ENCODE data around the gene RIBC2. TPM values are rescaled to one million over a fixed set of nuclear protein-coding genes. Genes with fewer than 3 reads are reported as not detected.
"Not testable (repeated sequence)": the region's sequence is repeated elsewhere in the genome, so short reads cannot be mapped to it uniquely, and the experiment has no call there.

RIBC2 gene
- total RNA-seq, 1 experiment from 2014 or later: 0.86 TPM

DNA sequence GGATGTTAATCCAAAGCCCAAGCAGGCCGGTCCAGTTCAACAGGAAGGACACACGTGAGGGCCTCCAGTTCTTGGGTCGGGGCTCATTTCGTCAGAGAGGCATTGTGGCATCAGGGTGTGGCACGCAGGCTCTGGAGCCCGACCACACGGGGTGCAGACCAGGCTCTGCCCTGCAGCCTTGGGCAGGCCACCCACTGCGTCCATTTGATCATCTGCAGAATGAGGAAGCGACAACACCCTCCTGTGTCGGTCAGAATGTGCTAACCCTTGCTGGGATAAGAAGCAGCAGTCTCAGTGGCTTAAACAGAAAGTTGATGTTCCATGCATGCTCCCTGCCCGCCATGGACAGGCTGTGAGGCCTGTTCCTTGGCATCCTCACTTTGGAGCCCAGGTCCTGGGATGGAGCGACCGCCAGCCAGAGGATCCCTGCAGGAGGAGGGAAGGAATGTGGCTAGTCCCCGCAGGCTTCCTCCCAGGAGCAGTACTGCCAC, 10.8 kb downstream of the RIBC2 start:
- DNase-seq (ENCODE audit: low read depth): no peak

DNA sequence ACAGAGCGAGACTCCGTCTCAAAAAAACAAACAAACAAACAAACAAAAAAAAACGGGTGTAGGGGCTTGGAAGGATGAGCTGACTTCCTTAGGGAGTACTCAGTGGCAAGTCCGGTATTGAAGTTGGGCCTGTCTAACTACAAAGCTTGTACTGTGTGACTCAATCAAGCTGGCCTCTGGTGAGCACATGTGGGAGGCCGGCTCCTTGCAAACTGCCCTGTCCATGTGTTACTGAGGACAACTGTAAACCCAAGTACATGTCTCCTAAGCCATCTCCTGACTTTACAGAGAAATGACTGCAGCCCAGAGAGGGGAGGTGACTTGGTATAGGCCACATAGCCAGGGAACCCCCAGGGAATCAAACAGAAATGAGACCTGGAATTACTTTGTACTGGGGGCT, 11.6 kb downstream of the RIBC2 start:
- peak; percentile 5 for DNase-seq (ENCODE audit: low read depth)

DNA sequence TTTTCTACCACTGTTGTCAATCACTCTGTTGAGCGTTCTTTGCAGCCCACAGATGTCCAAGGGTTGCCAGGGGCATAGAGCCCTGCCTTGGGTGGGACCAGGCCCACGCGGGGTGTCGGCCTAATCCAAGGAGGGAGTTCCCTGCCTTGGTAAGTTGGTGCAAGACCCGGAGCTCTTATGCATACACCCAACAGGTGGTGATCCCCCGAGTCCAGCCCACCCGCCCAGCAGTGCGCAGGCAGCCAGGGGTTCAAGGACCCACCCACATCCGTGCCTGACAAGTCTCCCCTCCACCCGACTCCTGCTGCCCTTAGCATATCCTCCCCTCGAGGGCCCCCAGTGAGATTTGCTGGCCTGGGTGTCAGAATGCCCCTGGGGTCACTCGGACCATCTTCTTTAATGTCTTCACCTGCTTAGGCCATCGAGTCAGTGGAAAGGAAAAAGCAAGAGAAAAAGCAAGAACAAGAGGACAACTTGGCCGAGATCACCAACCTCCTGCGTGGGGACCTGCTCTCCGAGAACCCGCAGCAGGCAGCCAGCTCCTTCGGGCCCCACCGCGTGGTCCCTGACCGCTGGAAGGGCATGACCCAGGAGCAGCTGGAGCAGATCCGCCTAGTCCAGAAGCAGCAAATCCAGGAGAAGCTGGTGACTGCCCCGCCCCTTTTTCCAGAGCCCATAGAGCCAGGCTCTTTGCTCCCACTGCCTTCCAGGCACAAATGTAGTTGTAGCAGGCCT, 12.2 kb downstream of the RIBC2 start:
- no peak for DNase-seq (ENCODE audit: low read depth)

DNA sequence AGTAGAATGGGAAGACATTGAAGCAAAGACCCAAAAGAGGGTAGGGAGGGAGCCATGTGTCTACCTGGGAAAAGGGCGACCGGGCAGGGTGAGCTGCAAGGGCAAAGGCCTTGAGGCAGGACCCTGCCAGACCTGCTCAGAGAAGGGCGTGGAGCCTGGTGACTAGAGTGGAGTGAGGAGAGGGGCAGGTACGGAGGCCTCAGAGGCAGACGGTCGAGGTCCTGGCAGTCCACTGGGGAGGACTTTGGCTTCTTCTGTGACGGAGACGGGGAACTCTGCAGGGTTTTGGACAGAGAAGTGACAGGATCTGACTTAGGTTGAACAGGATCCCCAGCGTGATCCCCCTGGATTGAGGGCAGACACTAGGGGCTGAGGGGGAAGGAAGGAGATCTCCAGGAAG, 12.9 kb downstream of the RIBC2 start:
- no peak for DNase-seq (ENCODE audit: low read depth)

DNA sequence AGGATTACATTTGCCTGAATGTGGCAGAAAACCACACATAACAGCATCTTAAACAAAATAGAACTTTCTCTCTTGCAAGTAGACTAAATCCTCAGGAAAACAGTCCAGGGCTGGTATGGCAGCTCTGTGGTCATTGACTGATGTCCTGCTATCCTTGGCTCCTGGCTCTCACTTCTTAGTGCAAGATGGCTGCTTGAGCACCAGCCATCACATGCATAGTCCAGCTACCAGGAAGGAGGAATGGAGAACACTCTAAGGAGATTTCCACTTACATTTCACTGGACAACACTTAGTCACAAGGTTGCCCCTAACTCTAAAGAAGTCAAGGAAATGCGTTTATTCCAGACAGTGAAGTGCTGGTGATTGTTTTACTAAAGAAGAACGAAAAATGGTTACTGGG, 13.6 kb downstream of the RIBC2 start:
- DNase-seq (ENCODE audit: low read depth): no peak

DNA sequence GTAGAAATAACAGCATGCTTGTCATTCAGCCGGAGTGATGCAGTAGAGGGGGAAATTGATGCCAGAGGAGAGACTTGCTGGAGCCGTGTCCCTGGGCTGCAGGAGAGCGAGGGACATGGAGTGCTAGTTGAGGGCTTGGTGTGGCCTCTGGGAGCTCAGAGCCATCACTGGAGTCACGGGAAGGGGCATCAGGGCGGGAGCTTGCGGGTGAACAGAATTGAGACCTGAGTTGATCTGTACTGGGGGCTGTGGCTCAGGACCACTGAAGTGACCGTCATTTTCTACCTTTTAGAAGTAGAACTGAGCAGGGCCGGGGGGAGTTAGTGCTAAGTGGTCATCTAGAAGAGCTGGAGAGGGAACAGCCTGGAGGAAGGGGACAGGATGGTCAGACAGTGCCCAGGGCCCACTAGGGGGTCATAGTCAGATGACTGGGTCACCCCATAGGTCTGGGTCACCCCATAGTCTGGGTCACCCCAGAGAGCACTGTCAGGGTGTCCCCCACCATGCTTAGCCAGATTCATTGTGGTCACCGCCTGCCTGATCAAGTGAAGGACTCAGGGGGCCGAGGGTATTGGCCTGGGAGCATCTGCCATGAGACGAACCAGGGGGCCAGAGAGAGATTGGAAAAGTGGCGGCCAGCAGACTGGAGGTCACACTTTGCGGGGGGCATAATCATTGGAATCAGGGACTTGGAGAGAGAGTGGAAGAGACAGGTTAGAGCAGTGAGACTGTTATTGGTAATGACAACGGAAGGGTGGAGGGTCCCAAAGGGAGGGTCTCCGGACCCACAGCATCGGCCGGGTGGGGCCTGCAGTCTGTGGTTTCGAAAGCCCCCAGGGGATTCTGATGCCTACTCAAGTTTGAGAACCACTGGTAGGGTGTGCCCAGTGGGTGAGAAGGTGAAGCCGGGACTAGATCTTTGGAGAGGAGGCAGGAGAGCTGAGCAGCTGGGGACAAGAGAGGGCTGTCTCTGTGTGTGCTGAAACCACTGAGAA, 15.2 kb downstream of the RIBC2 start:
- DNase-seq (ENCODE audit: low read depth): no peak

DNA sequence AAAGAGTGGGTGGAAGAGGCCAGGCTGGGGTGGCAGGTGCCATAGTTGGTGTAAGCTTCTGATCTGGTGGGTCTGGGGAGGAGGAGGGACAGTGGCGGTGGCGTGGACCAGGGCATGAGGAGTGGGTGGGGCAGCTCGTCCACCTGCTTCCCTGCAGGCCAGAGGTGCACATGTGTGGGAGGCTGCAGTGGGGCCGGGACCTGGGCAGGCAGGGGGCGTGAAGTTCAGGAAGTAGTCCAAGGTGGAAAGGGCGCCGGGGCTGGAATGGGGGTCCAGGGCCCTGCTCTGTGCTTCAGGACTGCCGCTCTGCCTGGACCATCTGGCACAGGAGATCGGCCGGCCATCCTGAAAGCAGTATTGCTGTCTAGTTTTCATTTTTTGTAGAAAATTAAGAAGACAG, 15.9 kb downstream of the RIBC2 start:
- DNase-seq (ENCODE audit: low read depth): no peak

DNA sequence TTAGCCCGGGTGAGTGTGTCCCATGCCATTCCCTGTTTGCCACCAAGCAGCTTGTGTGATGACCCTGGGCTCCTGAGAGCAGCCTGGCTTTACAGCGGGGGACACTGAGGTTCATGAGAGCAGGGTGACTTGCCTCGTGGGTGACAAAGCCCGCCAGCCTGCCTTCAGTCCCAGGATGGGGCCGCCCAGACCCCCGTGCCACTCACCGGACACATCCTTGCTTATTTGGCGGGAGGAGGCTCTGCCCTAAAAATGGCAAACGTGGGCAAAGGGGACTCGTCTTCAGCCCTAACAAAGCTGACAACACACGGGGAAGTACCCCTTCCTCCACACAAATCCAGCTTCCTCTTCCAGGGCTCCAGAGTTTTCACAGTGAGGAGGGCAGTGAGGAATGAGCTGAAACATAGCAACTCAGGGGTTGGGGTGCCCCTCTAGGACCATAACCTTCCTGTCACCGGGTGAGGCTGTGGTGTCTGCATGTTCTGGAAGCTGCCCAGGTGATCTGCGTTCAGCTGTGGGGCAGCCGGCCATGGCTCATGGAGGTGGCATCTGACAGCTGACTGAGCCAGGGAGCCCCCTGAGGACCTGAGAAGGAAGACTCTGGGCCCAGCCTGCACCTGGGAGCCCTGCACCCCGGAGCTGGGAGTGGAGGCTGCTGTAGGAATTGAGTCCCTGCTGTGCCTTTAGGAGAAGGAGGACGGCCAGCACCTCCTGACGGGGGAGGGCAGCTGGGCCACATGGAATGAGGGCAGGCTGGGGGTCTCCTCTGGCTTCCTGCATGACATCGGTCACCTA, 16.7 kb downstream of the RIBC2 start:
- DNase-seq (ENCODE audit: low read depth): no peak

DNA sequence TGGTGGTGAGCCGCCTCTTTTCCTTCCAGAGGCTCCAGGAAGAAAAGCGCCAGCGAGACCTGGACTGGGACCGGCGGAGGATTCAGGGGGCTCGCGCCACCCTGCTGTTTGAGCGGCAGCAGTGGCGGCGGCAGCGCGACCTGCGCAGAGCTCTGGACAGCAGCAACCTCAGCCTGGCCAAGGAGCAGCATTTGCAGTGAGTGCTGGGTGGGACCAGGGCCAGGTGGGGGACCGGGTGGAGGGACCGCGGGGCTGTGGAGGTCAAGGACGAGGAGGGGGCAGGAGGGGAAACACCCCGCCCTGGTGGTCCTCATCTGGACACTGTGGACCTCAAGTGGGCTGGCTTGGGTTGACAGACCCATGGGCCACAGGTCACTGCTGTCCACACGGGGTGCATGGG, 17.4 kb downstream of the RIBC2 start:
- no peak for DNase-seq (ENCODE audit: low read depth)

DNA sequence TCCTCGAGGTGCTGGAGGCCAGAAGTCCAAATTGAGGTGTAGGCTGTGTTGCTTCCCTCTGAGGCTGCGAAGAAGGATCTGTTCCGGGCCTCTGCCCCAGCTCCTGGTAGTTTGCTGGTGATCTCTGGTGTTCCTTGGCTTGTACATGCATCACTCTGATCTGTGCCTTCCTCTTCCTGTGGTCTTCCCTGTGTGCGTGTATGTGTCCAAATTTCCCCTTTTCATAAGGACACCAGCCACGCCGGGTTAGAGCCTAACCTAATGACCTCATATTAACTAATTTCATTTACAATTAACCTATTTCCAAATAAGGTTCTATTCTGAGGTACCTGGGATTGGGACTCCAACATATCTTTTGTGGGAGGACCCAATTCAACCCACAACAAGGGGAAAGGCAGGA, 21.5 kb downstream of the RIBC2 start:
- no peak for DNase-seq (ENCODE audit: low read depth)

DNA sequence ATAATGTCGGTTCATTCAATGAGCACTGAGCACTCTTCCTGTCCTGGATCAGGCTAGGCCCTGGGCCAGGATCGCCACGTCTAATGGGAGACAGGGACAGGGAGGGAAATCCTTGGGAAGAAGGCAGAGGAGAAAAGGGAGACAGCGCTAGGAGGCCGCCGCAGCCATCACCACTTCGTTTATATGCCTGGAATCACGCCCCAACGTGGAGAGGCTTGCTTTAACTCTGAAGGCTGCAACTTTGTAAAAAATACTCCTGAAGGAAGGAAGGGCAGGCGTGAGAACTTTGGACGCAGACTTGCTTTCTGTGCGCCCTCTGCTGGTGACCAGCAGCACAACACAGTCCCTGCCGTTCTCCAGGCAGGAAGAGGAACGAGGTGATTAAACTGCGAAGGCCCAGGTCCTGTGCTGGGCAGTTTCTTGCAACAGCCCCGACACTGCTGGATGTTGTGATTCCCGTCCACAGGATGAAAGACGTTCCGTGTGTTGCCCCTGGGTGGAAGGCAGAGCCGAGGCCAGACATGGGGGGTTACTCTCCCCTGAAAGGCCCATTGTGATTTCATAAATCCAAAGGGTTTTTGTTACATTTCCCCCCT, 22.1 kb downstream of the RIBC2 start:
- DNase-seq (ENCODE audit: low read depth): peak; percentile 77

DNA sequence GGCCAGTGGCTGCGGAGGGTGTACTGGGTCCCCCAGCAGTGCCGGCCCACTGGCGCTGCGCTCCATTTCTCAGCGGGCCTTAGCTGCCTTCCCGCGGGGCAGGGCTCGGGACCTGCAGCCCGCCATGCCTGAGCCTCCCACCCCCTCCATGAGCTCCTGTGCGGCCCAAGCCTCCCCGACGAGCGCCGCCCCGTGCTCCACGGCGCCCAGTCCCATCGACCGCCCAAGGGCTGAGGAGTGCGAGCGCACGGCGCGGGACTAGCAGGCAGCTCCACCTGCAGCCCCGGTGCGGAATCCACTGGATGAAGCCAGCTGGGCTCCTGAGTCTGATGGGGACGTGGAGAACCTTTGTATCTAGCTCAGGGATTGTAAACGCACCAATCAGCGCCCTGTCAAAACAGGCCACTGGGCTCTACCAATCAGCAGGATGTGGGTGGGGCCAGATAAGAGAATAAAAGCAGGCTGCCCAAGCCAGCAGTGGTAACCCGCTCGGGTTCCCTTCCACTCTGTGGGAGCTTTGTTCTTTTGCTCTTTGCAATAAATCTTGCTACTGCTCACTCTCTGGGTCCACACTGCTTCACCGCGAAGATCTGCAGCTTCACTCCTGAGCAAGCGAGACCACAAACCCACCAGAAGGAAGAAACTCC, 23.5 kb downstream of the RIBC2 start:
- DNase-seq (ENCODE audit: low read depth): not testable (repeated sequence)

DNA sequence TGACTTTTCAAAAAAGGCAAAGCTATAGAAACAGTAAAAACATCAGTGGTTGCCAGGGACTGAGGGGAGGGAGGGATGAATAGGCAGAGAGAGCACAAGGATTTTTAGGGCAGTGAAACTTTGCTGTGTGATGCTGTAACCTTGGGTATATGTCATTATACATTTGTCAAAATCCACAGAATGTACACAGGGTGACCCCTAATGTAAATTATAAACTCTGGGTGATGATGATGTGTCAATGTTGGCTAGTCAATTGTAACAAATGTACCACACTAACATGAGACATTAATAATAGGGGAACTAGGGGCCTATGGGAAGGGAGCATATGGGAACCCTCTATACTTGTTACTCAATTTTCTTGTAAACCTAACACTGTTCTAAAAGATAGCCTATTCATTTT, 24.8 kb downstream of the RIBC2 start:
- DNase-seq (ENCODE audit: low read depth): no peak

DNA sequence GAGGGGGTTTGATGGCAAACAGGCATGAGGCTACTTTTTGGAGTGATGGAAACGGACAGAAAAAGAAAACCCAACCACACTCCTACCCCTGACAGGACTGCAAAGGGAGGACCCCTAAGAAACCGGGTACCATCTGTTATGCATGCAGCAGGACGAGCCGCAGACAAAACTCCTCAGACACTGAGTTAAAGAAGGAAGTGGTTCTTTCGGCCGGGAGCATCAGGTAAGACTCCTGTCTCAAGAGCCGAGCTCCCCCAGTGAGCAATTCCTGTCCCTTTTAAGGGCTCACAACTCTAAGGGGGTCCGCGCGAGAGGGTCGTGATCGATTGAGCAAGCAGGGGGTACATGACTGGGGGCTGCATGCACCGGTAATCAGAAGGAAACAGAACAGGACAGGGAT, 27.2 kb downstream of the RIBC2 start:
- not testable (repeated sequence) for DNase-seq (ENCODE audit: low read depth)

DNA sequence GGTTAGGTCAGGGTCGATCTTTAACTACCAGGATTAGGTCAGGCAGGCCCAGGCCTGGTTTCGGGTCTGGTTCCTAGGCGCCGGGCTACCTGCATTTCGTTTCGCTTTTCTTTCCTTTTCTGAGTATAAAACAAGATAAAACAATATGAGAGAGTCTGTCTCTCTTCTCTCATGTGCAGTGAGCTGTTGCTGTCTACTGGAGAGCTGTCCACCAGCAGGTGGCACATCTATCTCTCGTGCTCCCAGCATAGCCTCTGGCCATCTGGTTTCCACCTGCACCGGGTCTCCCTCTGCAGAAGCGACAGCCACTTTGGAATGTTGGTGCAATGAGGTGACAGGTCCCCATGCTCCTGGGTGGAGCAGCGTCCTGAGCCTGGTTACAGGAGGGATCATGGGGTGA, 27.6 kb downstream of the RIBC2 start:
- DNase-seq (ENCODE audit: low read depth): peak; percentile 54

DNA sequence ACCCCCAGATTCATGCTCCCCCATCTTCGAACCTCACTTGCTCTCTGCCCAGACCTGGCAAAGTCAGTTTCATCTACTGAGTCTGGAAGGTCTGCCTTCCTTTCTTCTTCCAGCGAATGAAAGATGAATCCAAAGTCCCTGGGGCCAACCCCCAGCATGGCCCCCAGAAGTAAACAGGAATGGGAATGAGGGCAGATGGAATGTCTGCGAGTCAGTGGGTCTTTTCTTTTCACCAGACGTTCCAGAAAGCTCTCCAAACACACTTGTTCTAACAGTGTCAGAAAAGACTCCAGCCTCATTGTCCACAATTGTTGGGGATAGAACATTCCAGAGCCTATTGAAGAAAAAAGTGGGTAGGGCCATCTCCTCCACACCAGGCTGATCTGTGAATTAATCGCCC, 28.6 kb downstream of the RIBC2 start:
- DNase-seq (ENCODE audit: low read depth): no peak

DNA sequence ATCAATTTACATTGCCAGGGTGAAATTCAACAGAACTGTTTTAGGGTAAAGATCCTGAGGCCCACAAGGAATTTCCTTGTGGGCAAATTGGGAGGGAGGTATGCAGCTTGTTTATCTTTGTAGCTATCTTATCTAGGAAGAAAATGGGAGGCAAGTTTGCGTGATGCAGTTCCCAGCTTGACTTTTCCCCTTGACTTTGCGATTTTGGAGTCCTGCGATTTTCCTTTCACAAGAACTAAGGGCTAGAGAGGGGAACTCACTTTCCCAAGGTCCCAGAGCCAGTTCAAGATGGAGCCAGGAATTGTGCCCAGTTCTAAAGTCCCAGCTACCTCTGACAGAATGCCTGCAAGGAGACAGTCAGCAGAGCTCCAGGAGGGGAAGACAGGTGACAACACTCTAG, 30.7 kb downstream of the RIBC2 start:
- no peak for DNase-seq (ENCODE audit: low read depth)

DNA sequence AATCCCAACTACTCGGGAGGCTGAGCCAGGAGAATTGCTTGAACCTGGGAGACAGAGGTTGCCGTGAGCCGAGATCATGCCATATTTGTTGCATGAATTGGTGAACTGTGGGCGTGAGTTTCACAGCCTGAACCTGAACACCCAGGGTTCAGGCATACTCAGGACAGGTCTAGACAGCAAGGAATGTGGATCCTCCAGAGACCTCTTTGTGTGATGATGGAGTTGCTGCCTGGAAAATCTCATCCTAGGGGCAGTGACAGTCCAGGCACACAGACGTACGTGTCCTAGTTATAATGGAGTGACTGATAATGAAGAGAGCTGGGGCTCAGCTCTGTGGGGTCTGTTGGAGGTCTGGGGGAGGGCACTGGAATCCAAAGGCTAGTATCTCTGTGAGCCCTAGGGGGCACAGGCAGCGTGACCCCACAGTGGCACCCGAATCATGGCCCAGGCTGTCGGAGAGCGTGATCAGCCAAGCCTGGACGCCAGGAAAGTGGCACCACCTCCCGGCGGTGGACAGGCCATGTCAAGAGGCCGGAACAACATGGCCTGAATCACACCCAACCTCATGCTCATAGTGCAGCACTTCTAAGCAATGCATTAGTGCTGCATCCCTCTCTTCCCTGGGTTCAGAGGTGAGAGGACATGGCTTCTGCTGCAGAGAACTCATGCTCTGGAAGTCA, 31.7 kb downstream of the RIBC2 start:
- DNase-seq (ENCODE audit: low read depth): no peak

DNA sequence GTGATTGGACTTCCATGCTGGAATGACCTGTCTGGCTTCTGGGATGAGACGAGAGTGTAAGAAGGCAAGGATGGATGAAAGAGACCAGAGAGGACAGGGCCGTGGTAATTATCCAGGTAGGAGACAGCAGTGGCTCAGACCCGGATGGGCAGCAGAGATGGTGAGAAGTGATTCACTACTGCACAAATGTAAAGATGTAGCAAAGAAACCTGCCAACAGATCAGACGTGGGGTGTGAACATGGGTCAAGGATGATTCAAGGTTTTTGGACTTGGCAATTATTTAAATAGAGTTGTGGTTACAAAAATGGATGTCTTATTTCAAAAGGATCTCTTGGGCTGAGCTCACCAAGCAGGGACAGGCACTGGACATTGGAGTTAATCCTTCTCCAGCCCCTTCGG, 32.7 kb downstream of the RIBC2 start:
- DNase-seq (ENCODE audit: low read depth): no peak

DNA sequence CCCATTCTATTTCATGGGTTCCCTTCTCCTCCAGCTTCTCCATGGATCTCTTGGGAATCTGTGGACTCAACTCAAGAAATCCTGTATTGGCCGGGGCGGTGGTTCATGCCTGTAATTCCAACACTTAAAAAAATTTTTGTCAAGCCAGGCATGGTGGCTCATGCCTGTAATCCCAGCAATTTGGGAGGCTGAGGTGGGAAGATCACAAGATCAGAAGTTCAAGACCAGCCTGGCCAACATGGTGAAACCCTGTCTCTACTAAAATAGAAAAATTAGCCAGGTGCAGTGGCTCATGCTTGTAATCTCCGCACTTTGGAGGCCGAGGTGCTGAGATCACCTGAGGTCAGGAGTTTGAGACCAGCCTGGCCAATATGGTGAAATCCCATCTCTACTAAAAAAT, 34.1 kb downstream of the RIBC2 start:
- not testable (repeated sequence) for DNase-seq (ENCODE audit: low read depth)
